H9 (cell line): Measurements from ENCODE around the gene SRRM3. TPM values are rescaled to one million over a fixed set of nuclear protein-coding genes. Genes with fewer than 3 reads are reported as not detected.
A peak's percentile ranks its signal among the peaks of the same experiment; 100 is the strongest.

Experiments
- DNase-seq: peaks from one replicate; pipeline ENCODE4 v3.0.0-alpha.2; 2017
- H2AFZ ChIP-seq: one replicate; pipeline ENCODE4 v1.6.1; 2013; ENCODE audit warnings: mild to moderate bottlenecking, low read length, control low read depth, moderate library complexity
- H2AK5ac ChIP-seq: 2 replicates; pipeline ENCODE4 v1.6.1; 2013; ENCODE audit warnings: low read length, control low read depth, mixed read lengths; ENCODE audit not compliant: insufficient read length
- H2BK120ac ChIP-seq: one replicate; pipeline ENCODE4 v1.6.1; 2013; ENCODE audit warnings: low read depth, mild to moderate bottlenecking, low read length, control low read depth, inconsistent platforms; ENCODE audit not compliant: poor library complexity, severe bottlenecking
- H2BK12ac ChIP-seq: 2 replicates; pipeline ENCODE4 v1.6.1; 2013; ENCODE audit warnings: low read length, control low read depth, mixed read lengths, low read depth; ENCODE audit not compliant: insufficient read length
- H2BK15ac ChIP-seq: 2 replicates; pipeline ENCODE4 v1.6.1; 2013; ENCODE audit warnings: low read depth, low read length, control low read depth
- H2BK20ac ChIP-seq: one replicate; pipeline ENCODE4 v1.6.1; 2013; ENCODE audit warnings: low read depth, mild to moderate bottlenecking, low read length, control low read depth, inconsistent platforms; ENCODE audit not compliant: poor library complexity, severe bottlenecking
- H2BK5ac ChIP-seq: 2 replicates; pipeline ENCODE4 v1.6.1; 2013; ENCODE audit warnings: low read length, control low read depth, mixed read lengths; ENCODE audit not compliant: insufficient read length
- H3K14ac ChIP-seq: 2 replicates; pipeline ENCODE4 v1.6.1; 2013; ENCODE audit warnings: low read length, control low read depth; ENCODE audit not compliant: insufficient read depth
- H3K18ac ChIP-seq: 2 replicates; pipeline ENCODE4 v1.6.1; 2013; ENCODE audit warnings: low read depth, mild to moderate bottlenecking, mixed read lengths, low read length, control low read depth; ENCODE audit not compliant: insufficient read length
- H3K23ac ChIP-seq: 2 replicates; pipeline ENCODE4 v1.6.1; 2013; ENCODE audit warnings: low read length, control low read depth, mixed read lengths, low read depth; ENCODE audit not compliant: insufficient read length
- H3K23me2 ChIP-seq: 2 replicates; pipeline ENCODE4 v1.6.1; 2013; ENCODE audit warnings: low read depth, mild to moderate bottlenecking, mixed read lengths, low read length, control low read depth; ENCODE audit not compliant: insufficient read length, poor library complexity, severe bottlenecking
- H3K27ac ChIP-seq: 2 replicates; pipeline ENCODE4 v1.5.1; 2013; ENCODE audit warnings: low read length, control low read depth, mixed read lengths, low read depth; ENCODE audit not compliant: insufficient read length
- H3K27me3 ChIP-seq: 2 replicates; pipeline ENCODE4 v1.6.1; 2013; ENCODE audit warnings: low read length, control low read depth, inconsistent platforms; ENCODE audit not compliant: insufficient read depth
- H3K4ac ChIP-seq: 2 replicates; pipeline ENCODE4 v1.6.1; 2013; ENCODE audit warnings: low read depth, mild to moderate bottlenecking, control low read depth, inconsistent platforms, low read length, moderate library complexity
- H3K4me1 ChIP-seq: 2 replicates; pipeline ENCODE4 v1.6.1; 2013; ENCODE audit warnings: low read length, control low read depth, inconsistent platforms; ENCODE audit not compliant: insufficient read depth
- H3K4me2 ChIP-seq: 2 replicates; pipeline ENCODE4 v1.6.1; 2013; ENCODE audit warnings: low read length, control low read depth, mixed read lengths; ENCODE audit not compliant: insufficient read length, insufficient read depth
- H3K56ac ChIP-seq: 2 replicates; pipeline ENCODE4 v1.6.1; 2013; ENCODE audit warnings: low read depth, mild to moderate bottlenecking, mixed read lengths, low read length, control low read depth; ENCODE audit not compliant: insufficient read length
- H3K79me1 ChIP-seq: 2 replicates; pipeline ENCODE4 v1.6.1; 2013; ENCODE audit warnings: low read depth, mild to moderate bottlenecking, moderate library complexity, low read length, control low read depth, inconsistent platforms; ENCODE audit not compliant: insufficient read depth, poor library complexity, severe bottlenecking
- H3K79me2 ChIP-seq: 2 replicates; pipeline ENCODE4 v1.6.1; 2013; ENCODE audit warnings: low read length, control low read depth, inconsistent platforms; ENCODE audit not compliant: insufficient read depth
- H3K9ac ChIP-seq: 2 replicates; pipeline ENCODE4 v1.6.1; 2013; ENCODE audit warnings: low read length, control low read depth, mixed read lengths; ENCODE audit not compliant: insufficient read length; ENCODE audit errors: extremely low read depth
- H3K9me3 ChIP-seq: one replicate; pipeline ENCODE4 v1.6.1; 2013; ENCODE audit warnings: low read depth, low read length, inconsistent platforms; ENCODE audit not compliant: control insufficient read depth
- H3T11ph ChIP-seq: one replicate; pipeline ENCODE4 v1.6.1; 2013; ENCODE audit warnings: mild to moderate bottlenecking, low read length, control low read depth, inconsistent platforms
- H4K20me1 ChIP-seq: one replicate; pipeline ENCODE4 v1.6.1; 2013; ENCODE audit not compliant: control insufficient read depth, insufficient read length, insufficient read depth
- H4K5ac ChIP-seq: 2 replicates; pipeline ENCODE4 v1.6.1; 2013; ENCODE audit warnings: low read depth, mild to moderate bottlenecking, mixed read lengths, low read length, control low read depth; ENCODE audit not compliant: insufficient read length
- H4K8ac ChIP-seq: replicated peaks from 2 replicates; pipeline ENCODE4 v1.6.1; 2013; ENCODE audit warnings: low read length, control low read depth, mixed read lengths, low read depth; ENCODE audit not compliant: insufficient read length
- H4K91ac ChIP-seq: 2 replicates; pipeline ENCODE4 v1.6.1; 2013; ENCODE audit warnings: low read depth, mild to moderate bottlenecking, moderate library complexity, mixed read lengths, low read length, control low read depth; ENCODE audit not compliant: insufficient read length
- H3K27ac Mint-ChIP-seq, 3 experiments: 2 replicates in 2 of 3; 3 replicates in 1 of 3; pipeline ENCODE4 v1.8.0; 2020 to 2021; ENCODE audit warnings: mixed read lengths in 3 of 3, mild to moderate bottlenecking in 1 of 3, moderate library complexity in 1 of 3
- H3K27me3 Mint-ChIP-seq: 2 replicates; pipeline ENCODE4 v1.8.0; 2021; ENCODE audit warnings: low read depth, mild to moderate bottlenecking, moderate library complexity, mixed read lengths
- H3K36me3 Mint-ChIP-seq, 3 experiments: 2 replicates in 2 of 3; 3 replicates in 1 of 3; pipeline ENCODE4 v1.8.0; 2020 to 2021; ENCODE audit warnings: low read depth in 3 of 3, mixed read lengths in 3 of 3; ENCODE audit not compliant: insufficient read depth in 1 of 3
- H3K4me1 Mint-ChIP-seq, 2 experiments: 2 replicates each; pipeline ENCODE4 v1.8.0; 2020; ENCODE audit warnings: mixed read lengths in 2 of 2
- H3K4me3 Mint-ChIP-seq, 2 experiments: 2 replicates in 1 of 2; 3 replicates in 1 of 2; pipeline ENCODE4 v1.8.0; 2020 to 2021; ENCODE audit warnings: mild to moderate bottlenecking in 2 of 2, mixed read lengths in 2 of 2, moderate library complexity in 1 of 2
- H3K9me3 Mint-ChIP-seq, 2 experiments: 2 replicates in 1 of 2; 3 replicates in 1 of 2; pipeline ENCODE4 v1.8.0; 2020; ENCODE audit warnings: mild to moderate bottlenecking in 2 of 2, mixed read lengths in 2 of 2, moderate library complexity in 1 of 2
- WGBS: extraction: QIAGEN DNeasy Blood & Tissue Kit; methylation state at CpG from one replicate; pipeline ENCODE4 v1.1.7; 2013; ENCODE audit warnings: missing lambda C conversion rate, low lambda C conversion rate, mixed read lengths; ENCODE audit not compliant: insufficient read length; ENCODE audit errors: extremely low coverage; 5-methylcytosine and 5-hydroxymethylcytosine counted together
- total RNA-seq: library from RNA; stranded (reverse); gene quantifications from 2 replicates; pipeline ENCODE4 v1.2.1, GENCODE V29; 2021
- TF ChIP-seq, protein P1 (sequence below): fragments of 200-600 bp; sonication (generic); conservative IDR thresholded peaks from 3 replicates; pipeline ENCODE4 v1.8.0; 2021; ENCODE audit warnings: antibody characterized with exemption, mild to moderate bottlenecking

SRRM3 gene
- total RNA-seq, 1 experiment from 2014 or later: 11.0 TPM

DNA sequence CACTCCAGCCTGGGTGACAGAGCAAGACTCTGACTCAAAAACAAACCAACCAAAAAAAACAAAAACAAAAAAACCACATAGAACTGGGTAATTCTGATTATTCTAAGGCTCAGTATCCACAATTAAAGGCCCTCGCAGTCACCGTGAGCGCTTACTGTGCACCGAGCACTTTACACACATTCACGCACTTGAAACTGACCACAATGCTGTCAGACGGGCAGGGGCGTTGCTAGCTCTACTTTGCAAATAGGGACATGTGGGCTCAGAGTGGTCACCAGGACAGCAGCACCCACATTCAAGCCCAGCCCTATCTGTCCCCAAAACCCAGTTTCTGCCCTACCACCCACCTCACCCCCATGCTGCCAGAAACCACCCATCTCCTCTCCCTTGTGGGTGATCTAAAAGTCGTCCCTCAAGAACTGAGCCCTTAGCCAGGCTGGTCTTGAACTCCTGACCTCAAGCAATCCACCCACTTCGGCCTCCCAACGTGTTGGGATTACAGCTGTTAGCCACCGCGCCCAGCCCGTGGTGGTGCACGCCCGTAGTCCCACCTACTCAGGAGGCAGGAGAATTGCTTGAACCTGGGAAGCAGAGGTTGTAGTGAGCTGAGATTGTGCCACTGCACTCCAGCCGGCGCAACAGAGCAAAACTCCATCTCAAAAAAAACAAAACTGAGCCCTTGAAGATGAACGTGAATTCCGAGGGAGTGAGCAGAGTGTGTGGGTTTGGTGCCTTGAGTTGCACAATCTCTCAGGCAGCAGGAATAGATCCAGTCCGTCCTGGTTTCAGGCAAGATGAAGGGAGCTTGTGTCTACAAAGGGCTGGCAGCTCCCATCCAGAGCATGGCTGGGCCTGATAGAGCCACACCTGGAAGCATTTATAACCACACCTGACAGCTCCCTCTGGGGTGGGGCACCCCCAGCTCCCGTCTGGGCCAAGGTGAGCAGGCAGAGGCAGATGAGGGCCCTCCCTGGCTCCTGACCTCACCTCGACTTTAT, 95.3 kb downstream of the SRRM3 start:
- Mint-ChIP-seq H3K36me3 (no peaks in the 10 kb centered on the region), H3K27me3 (peaks cover 27% of the 10 kb centered on the region), H3K9me3 (peaks cover 0 to under 1% of the 10 kb centered on the region in 2 experiments; a peak in 3 of 5 replicates), H3K4me3 (no peak overlapping the region; a peak in 1 of 5 replicates), H3K4me1 (peaks cover 9 to 22% of the 10 kb centered on the region in 2 experiments), H3K27ac (peak overlapping the region in 1 of 3 experiments; percentile 84; a peak in 2 of 7 replicates)
- no peaks in the 10 kb centered on the region for H3K4me1 ChIP-seq
- no peaks in the 10 kb centered on the region for H3K79me1 ChIP-seq
- no peak overlapping the region for H3K27ac ChIP-seq
- H3K27me3 ChIP-seq: no peaks in the 10 kb centered on the region
- no peak overlapping the region for H2BK5ac ChIP-seq
- H3K14ac ChIP-seq: no peak overlapping the region; the same call in 1 of the 2 replicates
- no peak overlapping the region for H2BK12ac ChIP-seq
- no peak overlapping the region for H2BK120ac ChIP-seq
- H2BK20ac ChIP-seq: no peak overlapping the region
- no peak overlapping the region for H3T11ph ChIP-seq
- H4K5ac ChIP-seq: no peak overlapping the region
- no peaks in the 10 kb centered on the region for H3K9me3 ChIP-seq
- no peak for DNase-seq
- no peaks in the 10 kb centered on the region for H3K79me2 ChIP-seq
- no peak overlapping the region for H4K91ac ChIP-seq
- H4K20me1 ChIP-seq: no peaks in the 10 kb centered on the region
- no peak overlapping the region for H3K56ac ChIP-seq
- H3K23me2 ChIP-seq: no peaks in the 10 kb centered on the region
- TF ChIP-seq, protein P1, sequence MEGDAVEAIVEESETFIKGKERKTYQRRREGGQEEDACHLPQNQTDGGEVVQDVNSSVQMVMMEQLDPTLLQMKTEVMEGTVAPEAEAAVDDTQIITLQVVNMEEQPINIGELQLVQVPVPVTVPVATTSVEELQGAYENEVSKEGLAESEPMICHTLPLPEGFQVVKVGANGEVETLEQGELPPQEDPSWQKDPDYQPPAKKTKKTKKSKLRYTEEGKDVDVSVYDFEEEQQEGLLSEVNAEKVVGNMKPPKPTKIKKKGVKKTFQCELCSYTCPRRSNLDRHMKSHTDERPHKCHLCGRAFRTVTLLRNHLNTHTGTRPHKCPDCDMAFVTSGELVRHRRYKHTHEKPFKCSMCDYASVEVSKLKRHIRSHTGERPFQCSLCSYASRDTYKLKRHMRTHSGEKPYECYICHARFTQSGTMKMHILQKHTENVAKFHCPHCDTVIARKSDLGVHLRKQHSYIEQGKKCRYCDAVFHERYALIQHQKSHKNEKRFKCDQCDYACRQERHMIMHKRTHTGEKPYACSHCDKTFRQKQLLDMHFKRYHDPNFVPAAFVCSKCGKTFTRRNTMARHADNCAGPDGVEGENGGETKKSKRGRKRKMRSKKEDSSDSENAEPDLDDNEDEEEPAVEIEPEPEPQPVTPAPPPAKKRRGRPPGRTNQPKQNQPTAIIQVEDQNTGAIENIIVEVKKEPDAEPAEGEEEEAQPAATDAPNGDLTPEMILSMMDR: no peak
- H3K18ac ChIP-seq: no peak overlapping the region
- H3K9ac ChIP-seq: no peak overlapping the region
- H4K8ac ChIP-seq: no peak overlapping the region
- H2AFZ ChIP-seq: no peak overlapping the region
- no peak overlapping the region for H2AK5ac ChIP-seq
- H3K4me2 ChIP-seq: no peak overlapping the region
- H3K23ac ChIP-seq: no peak overlapping the region
- WGBS: no CpG with 5 or more reads among the region's 22 CpGs
- H3K4ac ChIP-seq: no peak overlapping the region
- no peak overlapping the region for H2BK15ac ChIP-seq
